ENCODE results near the gene TEX261.

GRCh38 chr2:70974592-70974991, 20.1 kb downstream of the TEX261 start:
- TF ChIP-seq POLR2A (IDR thresholded peaks at IDR 0.05; ENCODE audit: extremely low read depth, insufficient read length) (no peak), CTCF (IDR thresholded peaks at IDR 0.05; ENCODE audit: low read depth, low read length) (no peak), MAX (IDR thresholded peaks at IDR 0.05; ENCODE audit: low read depth, low read length) (no peak)

Data from NB4 (cell line).